NCI-H2029 treated with DMSO at 0.1 percent for 48 hours (cell line): ENCODE results near the gene KRT86.
"Not testable (repeated sequence)": the region's sequence is repeated elsewhere in the genome, so short reads cannot be mapped to it uniquely, and the experiment has no call there.

Experiments used
- DNase-seq: peaks from one replicate; lab custom pipeline; 2025; lab: John Stamatoyannopoulos, UW

Gene KRT86

DNA sequence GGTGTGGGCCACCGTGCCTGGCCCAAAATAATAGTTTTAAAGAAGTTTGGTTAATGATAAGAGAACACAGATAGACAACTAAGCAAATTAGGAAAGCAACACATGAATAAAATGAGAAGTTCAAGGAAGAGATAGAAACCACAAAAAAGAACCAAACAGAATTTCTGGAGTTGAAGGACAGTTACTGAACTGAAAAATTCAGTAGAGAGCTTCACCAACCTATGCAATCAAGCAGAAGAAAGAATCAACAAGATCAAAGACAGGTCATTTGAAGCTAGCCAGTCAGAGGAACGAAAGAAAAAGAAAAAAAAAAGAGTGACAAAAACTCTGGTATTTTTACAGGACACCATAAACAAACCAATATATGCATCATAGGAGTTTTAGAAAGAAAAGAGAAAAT, 62.2 kb downstream of the KRT86 start:
- no peak for DNase-seq

DNA sequence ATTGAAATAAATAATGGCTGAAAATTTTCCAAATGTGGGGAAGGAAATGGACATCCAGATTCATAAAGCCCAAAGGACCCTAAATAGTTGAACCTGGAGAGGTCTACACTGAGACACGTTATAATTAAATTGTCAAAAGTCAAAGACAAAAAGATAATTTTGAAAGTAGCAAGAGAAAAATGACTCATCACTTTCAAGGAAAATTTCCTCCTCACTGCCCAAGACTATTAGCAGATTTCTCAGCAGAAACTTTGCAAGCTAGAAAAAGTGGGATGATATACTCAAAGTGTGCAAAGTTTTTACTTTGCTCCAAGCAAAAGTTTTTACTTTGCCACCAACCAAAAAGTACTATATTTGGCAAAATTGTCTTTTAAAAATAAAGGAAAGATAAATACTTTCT, 62.6 kb downstream of the KRT86 start:
- no peak for DNase-seq

DNA sequence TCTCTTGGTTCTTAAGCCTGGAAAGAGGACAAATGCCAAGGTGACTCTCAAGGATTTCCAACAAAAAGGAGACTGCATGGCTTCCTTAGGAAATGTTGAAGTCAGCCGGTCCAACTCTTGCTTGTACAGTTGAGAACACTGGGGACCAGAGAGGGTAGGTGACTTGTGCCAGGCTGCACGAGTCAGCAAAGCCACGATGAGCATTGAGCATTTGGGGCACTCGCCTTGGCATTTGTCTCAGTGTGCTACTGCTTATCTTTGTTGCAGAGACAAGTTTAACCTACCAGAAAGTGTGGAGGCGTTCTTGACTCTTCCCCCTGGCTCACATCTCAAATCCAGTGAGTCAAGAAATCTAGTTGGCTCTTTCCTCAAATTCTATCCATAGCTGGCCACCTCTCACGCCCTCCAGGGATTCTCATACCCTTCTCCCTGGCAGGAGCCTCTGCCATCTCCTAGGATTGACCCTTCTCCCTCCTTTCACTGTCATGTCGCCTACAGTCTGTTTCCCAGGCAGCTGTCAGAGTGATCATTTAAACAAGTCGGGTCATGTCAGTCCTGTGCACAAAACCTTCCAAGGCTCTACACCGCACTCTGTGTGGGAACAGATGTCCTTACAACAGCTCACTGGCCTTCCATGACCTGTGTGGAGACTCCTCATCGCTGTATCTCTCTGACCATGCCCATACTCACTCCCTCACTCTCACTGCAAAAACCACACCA, 64.0 kb downstream of the KRT86 start:
- DNase-seq, result no peak

DNA sequence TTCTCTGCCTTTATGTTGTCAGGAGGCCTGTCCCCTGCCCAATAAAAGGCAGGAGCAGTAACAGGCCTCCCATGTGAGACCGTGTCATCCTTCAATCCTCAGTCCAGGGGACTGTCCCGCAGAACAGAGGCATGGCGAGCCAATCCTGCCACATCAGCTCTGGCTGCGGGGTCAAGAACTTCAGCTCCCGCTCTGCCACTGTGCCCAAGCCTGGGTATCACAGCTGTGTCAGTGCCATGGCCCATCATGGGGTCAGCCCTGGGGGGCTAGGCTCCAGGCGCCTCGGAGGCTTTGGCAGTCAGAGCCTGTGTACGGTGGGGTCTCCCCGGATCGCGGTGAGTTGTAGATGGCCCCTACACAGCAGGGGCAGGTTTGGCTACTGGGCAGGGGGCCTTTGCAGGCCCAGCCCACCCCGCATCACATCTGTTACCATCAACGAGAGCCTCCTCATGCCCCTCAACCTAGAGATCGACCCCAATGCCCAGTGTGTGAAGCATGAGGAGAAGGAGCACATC, 66.7 kb downstream of the KRT86 start:
- DNase-seq, result no peak

DNA sequence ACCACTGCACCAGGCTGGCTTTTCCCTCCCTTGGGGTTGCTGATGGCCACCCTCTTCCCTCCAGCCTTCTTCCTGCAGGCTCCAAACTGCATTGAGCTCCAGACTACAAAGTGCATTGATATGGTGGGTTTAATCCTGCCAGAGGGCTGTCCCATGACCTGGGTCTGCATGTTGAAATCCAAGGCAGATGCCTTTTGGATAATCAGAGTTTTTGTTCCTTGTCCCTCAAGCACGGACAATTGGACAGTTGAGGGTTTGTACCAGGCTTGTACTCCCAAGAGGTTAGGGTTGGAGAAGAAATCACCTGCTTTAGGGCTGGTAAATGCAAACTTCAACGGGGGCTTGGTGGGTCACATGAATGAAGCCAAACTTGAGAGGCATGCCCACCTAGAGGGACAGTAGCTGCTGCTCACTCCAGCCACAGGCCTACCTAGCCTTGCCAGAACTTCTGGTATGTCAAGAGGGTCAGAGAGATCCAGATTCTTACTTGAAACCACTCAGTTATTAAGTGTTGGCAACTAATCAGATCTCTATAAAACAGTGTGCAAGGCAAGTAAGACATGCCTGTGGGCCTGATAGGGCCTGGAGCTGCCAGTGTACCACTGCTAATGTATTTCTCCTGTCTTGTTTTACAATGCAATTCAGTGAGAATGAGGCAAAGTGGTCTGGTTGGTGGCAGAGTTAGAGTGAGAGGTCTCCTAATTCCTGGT, 68.5 kb downstream of the KRT86 start:
- DNase-seq, result no peak

DNA sequence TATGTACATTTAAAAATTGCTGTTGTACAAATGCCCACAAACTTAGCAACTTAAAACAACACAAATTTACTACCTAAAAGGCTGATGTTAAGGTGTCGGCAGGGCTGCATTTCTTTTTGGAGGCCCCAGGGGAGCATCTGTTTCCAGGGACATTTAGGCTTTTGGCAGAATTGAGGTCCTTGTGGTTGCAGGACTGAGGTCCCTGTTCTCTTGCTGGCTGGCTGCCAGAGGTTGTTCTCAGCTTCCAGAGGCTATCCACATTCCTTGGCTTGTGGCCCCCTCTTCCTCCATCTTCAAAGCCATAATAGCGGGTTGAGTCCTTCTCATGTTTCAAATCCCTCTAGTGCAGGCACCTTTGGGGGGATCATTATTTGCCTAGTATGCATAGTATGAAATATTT, 69.1 kb downstream of the KRT86 start:
- DNase-seq, result no peak

DNA sequence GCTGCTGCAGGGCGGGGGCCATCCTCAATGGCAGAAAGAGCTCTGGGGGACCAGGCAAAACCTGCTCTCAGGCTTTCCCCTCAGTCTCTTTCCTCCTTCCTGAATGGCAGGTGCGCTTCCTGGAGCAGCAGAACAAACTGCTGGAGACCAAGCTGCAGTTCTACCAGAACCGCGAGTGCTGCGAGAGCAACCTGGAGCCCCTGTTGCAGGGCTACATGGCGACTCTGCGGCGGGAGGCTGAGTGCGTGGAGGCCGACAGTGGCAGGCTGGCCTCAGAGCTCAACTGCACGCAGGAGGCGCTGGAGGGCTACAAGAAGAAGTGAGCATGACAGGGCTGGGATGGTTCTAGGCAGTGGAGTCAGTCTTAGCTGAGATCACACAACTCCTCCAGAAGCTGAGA, 69.7 kb downstream of the KRT86 start:
- DNase-seq, result no peak

DNA sequence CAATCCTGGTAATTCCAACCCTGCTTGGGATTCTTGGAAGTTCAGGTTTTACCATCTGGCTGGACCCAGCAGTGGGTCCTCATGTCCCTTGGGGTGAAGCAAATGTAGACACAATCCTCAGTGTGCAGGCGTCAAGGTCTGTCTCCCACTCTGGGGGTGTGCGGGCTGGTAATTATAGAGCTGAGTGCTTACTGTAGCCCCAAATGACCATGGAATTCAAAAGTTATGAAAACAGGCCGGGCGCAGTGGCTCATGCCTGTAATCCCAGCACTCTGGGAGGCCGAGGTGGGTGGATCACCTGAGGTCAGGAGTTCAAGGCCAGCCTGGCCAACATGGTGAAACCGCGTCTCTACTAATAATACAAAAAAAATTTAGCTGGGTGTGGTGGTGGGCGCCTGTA, 70.6 kb downstream of the KRT86 start:
- DNase-seq, result not testable (repeated sequence)

DNA sequence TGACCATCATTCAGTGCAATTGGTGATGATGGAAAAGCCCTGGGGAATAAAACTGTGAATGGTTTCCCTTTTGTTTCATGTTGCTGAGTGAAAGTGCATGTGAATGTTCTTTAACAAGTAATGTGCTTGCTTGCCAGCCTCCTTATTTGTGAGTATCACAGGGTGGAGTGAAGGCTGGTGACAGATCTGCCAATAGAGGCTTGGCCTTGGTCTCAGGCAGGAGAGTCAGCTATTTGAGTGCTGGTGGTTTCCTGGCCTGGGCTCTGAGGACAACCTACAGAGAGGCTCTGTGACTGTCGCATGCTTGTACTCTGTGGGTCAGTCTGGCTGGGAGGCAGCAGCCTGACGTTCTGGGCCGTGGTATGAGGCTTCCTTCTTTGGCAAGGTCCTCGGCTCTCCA, 72.1 kb downstream of the KRT86 start:
- DNase-seq, result no peak

DNA sequence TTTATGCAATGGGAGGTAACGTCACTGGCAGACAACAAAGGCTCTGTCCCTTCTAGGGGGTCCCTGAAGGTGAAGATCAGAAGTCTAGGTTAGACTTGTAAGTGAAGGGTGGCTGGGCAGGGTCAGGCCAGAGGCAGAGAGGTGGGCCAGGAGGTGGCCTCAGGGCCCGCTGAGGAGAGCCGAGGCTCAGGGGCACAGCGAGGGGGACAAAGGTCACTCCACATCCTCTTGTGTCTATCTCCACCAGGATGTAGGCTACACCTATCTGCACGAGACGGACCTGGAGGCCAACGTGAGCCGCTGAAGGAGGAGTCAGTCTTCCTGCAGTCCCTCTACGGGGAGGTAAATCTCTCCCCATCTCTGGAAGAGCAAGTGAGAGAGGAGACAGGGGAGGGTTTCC, 72.6 kb downstream of the KRT86 start:
- no peak for DNase-seq

DNA sequence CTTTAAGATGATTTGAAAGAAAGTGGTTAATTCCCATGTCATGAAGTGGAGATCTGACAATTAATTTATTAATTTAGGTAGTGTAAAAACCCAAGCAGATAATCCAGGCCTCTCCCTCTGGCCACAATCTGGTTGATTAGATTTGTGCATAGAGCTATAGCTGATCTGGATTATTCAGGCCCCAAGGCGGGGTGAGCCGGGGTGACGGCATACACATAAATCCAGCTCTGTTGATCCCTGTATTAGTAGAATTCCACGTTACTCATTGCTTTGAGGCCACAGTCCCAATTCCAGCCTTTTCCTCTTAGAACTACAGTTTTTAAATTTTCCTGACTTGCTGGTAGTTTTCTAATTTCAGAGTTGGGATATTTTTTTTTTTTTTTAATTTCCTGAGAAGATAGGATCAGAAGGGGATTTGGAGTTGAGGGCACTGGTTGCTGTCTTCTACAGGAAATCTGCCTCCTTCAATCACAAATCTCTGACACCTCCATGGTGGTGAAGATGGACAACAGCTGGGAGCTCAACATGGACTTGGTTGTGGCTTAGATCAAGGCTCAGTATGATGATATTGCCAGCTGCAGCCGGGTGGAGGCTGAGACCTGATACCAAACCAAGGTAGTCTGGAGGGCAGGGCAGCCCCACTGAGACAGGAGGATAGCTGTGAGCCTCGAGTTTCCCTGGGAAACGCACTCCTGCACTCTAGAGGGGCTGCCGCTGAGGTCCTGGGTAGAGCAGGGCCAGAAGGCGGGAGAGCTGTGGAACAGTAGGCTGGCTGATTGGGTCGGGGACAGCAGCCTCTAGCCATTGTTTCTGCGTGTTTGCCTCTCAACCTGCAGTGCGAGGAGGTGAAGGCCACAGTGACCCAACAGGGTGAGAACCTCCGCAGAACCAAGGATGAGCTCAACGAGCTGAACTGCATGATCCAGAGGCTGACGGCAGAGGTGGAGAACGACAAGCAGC, 73.4 kb downstream of the KRT86 start:
- no peak for DNase-seq

DNA sequence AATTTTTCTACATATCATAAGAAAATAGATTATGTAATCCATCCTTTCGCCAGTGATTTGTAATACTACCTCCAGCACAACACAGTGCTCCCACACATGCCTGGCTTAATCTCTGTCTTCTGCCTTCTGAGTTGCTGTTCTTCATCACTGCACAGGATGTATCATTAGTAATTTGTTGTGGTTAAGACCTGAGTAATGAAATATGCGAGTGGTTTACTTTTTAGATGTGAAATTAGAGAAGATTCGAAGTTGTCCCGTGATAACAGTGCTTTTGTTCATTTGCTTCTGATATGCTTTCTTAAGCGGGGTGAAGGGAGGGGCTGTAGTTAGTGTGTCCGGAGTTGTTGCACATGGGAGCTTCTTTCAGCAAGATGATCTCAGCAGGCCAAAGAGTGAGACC, 74.8 kb downstream of the KRT86 start:
- no peak for DNase-seq

DNA sequence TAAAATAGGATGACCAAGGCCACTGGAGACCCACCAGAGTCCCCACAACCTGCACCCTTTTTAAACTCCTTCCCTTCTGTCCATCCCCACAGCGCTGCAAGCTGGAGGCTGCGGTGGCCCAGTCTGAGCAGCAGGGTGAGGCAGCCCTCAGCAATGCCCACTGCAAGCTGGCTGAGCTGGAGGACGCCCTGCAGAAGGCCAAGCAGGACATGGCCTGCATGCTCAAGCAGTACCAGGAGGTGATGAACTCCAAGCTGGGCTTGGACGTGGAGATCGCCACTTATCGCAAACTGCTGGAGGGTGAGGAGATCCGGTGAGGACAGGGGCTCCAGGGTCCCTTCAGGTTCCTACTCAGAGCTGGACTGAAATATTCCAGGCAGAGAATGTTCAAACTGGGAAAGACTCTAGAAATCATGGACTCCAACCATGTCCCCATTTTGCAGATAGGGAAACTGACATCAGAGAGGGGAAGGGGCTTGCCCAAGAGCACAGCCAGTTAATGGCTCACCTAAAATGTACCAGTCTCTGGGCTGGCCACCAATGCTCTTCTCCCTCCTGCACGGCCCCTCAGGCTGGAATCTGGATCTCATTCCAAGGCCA, 75.7 kb downstream of the KRT86 start:
- DNase-seq, result no peak

DNA sequence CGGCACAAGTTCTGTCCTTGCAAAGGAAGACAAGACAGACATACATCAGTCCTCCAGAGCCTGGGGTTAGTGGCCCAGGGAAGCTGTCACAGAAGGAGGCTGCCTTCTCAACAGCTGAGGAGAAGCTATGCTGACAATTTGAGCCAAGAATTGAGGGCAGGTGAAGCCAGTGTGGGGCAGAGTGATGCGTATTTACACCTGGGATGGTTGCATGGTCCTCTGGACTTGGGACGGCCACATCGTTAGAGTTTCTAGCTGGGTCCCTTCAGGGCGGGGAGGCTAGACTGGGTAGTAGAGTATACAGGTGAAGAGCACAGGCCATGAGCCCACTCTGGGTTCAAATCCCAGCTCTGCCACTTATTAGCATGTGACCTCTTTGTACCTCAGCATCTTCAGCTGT, 76.3 kb downstream of the KRT86 start:
- DNase-seq, result no peak

DNA sequence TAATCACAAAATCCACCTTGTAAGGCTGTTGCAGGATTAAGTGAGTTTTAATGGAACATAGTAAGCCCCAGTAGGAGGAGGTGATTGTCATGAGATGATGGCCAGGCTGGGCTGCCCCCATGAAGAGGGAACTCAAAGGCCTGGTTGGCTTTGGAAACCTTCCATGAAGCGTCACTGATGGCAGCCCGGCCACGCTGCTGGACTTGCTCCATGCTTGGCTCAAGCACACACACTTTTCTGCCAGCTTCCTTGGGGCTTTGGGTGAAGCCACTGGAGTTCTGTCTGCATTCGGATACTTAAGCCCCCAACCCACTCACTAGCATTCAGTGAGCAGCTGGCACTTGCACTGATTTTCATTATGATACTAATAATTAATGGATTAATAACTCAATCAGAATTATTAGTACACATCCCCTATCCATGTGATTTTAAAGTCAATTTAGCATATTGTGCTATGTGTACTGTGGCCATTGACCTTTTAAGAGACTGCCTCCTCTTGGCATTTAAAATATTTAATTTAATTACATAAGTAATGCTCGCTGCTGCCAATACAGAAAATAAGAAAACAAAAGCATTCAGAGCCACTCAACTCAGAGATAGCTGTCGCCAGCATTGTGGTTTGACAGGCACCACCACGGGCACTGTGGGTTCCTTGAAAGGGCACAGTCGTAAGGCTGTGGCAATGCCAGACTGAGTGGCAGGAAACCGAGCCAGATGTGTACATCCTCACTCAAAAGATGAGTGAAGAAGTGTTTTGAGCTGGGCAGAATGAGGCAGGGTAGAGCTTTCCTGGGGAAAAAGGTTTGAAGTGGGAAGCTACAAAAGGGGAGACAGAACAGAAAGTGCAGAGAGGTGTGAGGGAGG, 77.0 kb downstream of the KRT86 start:
- peak; percentile 38 for DNase-seq

DNA sequence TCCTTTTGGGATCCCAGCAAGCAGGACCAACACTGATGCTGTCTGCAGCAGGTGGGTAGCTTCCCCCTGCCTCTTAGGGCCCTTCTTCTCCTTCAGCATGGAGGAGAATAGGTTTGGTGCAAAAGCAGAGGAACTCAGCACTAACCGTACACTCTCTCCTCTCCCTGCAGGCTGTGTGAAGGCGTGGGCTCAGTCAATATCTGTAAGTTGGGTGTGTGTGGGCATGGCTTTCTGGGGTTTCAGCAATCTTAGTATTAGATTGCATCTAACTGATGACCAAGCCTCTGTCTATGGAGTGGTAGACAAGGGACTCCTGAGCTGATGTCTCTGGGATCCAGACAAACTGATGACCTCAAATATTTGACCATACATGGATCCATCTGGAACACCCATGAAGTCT, 78.5 kb downstream of the KRT86 start:
- DNase-seq, result no peak

DNA sequence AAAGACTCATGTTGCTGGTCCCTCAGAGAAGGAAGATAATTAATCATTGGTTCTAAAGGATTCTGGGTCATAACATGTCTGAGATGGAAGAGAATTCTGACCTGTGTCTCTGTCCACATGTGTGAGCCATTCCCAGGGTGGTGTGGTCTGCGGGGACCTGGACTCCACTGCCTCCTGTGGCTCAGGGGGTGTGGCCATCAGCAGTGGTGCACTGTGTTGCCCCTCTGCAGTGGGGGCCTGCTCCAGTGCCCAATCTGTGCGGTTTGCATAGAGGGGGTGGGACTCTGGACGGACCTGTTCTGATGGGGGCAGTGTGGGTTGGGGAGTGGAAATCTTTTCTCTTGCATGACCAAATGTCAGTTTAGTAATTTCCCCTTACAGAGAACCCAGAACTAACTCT, 79.3 kb downstream of the KRT86 start:
- DNase-seq, result no peak

DNA sequence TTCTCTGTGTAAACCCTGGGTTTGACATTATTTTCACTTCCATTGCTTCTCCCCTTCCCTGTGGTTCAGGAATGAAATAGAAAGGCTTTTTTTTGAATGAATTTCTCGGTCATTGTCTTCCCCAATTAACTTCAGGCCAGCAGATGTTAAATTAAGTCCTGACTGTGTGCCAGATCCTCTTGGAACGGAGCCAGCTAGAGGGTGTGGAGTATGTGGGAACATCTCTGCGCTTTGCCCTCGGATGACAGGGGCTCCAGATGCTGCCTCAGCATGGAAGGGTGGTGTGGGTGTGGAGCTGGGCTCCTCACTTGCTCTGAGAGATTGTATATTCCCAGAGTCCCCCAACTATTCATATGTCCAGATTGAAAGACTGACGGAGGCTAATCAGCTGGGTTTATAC, 79.8 kb downstream of the KRT86 start:
- DNase-seq, result no peak

DNA sequence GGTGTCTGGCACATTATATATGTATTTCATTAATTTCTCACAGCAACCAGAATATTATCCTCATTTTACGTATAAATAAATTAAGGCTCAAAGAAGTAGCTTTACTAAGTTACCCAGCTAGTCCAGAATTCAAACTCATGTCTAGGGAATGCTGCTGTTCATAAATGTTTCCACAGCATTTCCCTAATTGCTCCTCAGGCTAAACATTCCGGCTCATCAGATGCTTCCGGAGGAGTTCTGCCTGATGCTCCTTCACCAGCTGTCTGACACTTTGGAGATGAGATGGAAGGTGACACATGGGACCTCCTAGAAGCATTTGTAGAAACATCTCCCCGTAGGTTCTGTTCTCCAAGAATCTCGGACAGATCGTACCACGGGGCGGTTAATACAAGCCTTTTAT, 80.7 kb downstream of the KRT86 start:
- no peak for DNase-seq

DNA sequence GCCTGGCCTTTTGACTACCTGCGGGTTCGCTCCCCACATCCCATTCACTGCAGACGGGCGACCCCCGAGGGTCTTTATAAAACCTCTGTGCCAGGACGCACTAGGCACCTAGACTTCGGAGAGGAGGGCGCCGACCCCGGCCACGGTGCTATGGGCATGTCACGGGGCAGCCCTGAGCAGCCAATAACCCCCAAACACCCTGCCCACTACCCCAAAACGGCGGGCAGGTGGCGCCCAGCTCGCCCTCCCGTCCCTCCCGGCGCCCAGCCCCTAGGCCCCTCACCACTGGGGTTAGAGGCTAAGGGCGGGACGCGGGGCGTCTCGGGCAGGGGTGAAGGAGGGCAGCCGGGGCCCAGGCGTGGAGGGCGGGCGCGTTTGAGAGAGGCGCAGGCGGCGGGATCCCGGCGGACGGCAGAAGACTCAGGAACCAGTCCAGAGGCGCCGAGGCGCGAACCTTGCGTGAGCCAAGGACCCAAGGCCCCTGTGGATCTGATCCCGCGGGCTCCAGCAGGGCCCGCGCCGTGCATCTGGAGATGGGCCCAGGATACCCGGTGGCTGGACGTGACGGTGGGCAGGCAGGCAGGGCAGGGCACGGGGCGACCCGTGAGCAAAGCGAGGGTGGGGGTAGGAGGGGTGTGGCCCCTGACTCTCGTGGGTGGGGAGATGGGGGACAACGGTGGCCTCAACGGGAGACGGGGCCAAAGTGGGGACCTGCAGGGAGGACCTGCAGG, 81.8 kb downstream of the KRT86 start:
- DNase-seq, result no peak
